ES-I3 (cell line): Measurements from ENCODE around the gene PARP8.
"Not testable (repeated sequence)": the region's sequence is repeated elsewhere in the genome, so short reads cannot be mapped to it uniquely, and the experiment has no call there.

Experiments
- H3K36me3 ChIP-seq: 2 replicates; pipeline ENCODE4 v1.6.1; 2013; ENCODE audit warnings: mild to moderate bottlenecking, low read length, control low read depth, moderate library complexity; ENCODE audit not compliant: insufficient read depth
- H3K4me1 ChIP-seq: 2 replicates; pipeline ENCODE4 v1.6.1; 2013; ENCODE audit warnings: mild to moderate bottlenecking, control low read depth, low read length; ENCODE audit not compliant: insufficient read depth
- H3K9ac ChIP-seq: 2 replicates; pipeline ENCODE4 v1.6.1; 2013; ENCODE audit warnings: low read depth, mild to moderate bottlenecking, low read length, moderate library complexity
- H3K9me3 ChIP-seq: 2 replicates; pipeline ENCODE4 v1.6.1; 2013; ENCODE audit warnings: mild to moderate bottlenecking, low read length, moderate library complexity; ENCODE audit not compliant: control insufficient read depth, insufficient read depth

The PARP8 gene

GRCh38 chr5:50666261-50667022 lies at the start of gene PARP8:
PARP8 (plus strand) TSS chr5:50666637; CDS start chr5:50667096, 459 bp downstream.
- Histone ChIP-seq H3K9me3 (no peaks in the 10 kb centered on the region), H3K9ac (peak within 1 kb of the TSS; percentile 74), H3K4me1 (no peaks in the 10 kb centered on the region), H3K36me3 (no peaks in the 10 kb centered on the region)

- Histone ChIP-seq H3K4me1 (no peaks in the 10 kb centered on the region), H3K36me3 (no peaks in the 10 kb centered on the region), H3K9ac (no peak overlapping the region), H3K9me3 (no peaks in the 10 kb centered on the region)
Measured at GRCh38 chr5:50623666-50624065, 42.8 kb upstream of the PARP8 start.

- H3K9me3 ChIP-seq, H3K4me1 ChIP-seq, H3K36me3 ChIP-seq, H3K9ac ChIP-seq: not testable (repeated sequence)
Measured at GRCh38 chr5:50634866-50635265, 31.6 kb upstream of the PARP8 start.

- not testable (repeated sequence) for H3K9ac ChIP-seq, H3K36me3 ChIP-seq, H3K4me1 ChIP-seq, H3K9me3 ChIP-seq
Measured at GRCh38 chr5:50637576-50637975, 28.9 kb upstream of the PARP8 start.

- Histone ChIP-seq H3K4me1 (no peaks in the 10 kb centered on the region), H3K36me3 (no peaks in the 10 kb centered on the region), H3K9me3 (no peaks in the 10 kb centered on the region), H3K9ac (no peak overlapping the region)
Measured at GRCh38 chr5:50646591-50646990, 19.8 kb upstream of the PARP8 start.

GRCh38 chr5:50647726-50648125 lies 18.7 kb upstream of the PARP8 start:
- H3K36me3 ChIP-seq: no peaks in the 10 kb centered on the region
- no peak overlapping the region for H3K9ac ChIP-seq
- no peaks in the 10 kb centered on the region for H3K9me3 ChIP-seq
- H3K4me1 ChIP-seq: no peaks in the 10 kb centered on the region

- Histone ChIP-seq H3K4me1 (no peaks in the 10 kb centered on the region), H3K9me3 (no peaks in the 10 kb centered on the region), H3K9ac (no peak overlapping the region), H3K36me3 (no peaks in the 10 kb centered on the region)
Measured at GRCh38 chr5:50653946-50654345, 12.5 kb upstream of the PARP8 start.

GRCh38 chr5:50655067-50655809 lies 11.2 kb upstream of the PARP8 start:
- Histone ChIP-seq H3K4me1 (no peaks in the 10 kb centered on the region), H3K36me3 (no peaks in the 10 kb centered on the region), H3K9ac (no peak overlapping the region), H3K9me3 (no peaks in the 10 kb centered on the region)

- H3K36me3 ChIP-seq: no peaks in the 10 kb centered on the region
- H3K9ac ChIP-seq: no peak overlapping the region
- no peaks in the 10 kb centered on the region for H3K4me1 ChIP-seq
- no peaks in the 10 kb centered on the region for H3K9me3 ChIP-seq
Measured at GRCh38 chr5:50655810-50656205, 10.6 kb upstream of the PARP8 start.

GRCh38 chr5:50657044-50657443 lies 9.4 kb upstream of the PARP8 start:
- no peaks in the 10 kb centered on the region for H3K9me3 ChIP-seq
- H3K36me3 ChIP-seq: no peaks in the 10 kb centered on the region
- no peaks in the 10 kb centered on the region for H3K4me1 ChIP-seq
- H3K9ac ChIP-seq: no peak overlapping the region

GRCh38 chr5:50658246-50658645 lies 8.2 kb upstream of the PARP8 start:
- H3K4me1 ChIP-seq: no peaks in the 10 kb centered on the region

GRCh38 chr5:50663636-50664035 lies 2.8 kb upstream of the PARP8 start:
- Histone ChIP-seq H3K9me3 (no peaks in the 10 kb centered on the region), H3K9ac (no peak overlapping the region), H3K4me1 (no peaks in the 10 kb centered on the region), H3K36me3 (no peaks in the 10 kb centered on the region)

More at GRCh38 chr5:50658246-50658645, 8.2 kb upstream of the PARP8 start:
- H3K9ac ChIP-seq: no peak overlapping the region
- no peaks in the 10 kb centered on the region for H3K9me3 ChIP-seq
- no peaks in the 10 kb centered on the region for H3K36me3 ChIP-seq

GRCh38 chr5:50665091-50665490 lies 1.3 kb upstream of the PARP8 start:
- Histone ChIP-seq H3K9me3 (no peaks in the 10 kb centered on the region), H3K9ac (no peak overlapping the region), H3K36me3 (no peaks in the 10 kb centered on the region), H3K4me1 (no peaks in the 10 kb centered on the region)

GRCh38 chr5:50665761-50666202 lies 655 bp upstream of the PARP8 start:
- peak overlapping the region; percentile 74; the same call in 1 of the 2 replicates for H3K9ac ChIP-seq
- not testable (repeated sequence) for H3K9me3 ChIP-seq, H3K36me3 ChIP-seq

More at GRCh38 chr5:50665761-50666202, 655 bp upstream of the PARP8 start:
- not testable (repeated sequence) for H3K4me1 ChIP-seq
